ENCODE data around the gene PTBP2.

PTBP2 gene

DNA sequence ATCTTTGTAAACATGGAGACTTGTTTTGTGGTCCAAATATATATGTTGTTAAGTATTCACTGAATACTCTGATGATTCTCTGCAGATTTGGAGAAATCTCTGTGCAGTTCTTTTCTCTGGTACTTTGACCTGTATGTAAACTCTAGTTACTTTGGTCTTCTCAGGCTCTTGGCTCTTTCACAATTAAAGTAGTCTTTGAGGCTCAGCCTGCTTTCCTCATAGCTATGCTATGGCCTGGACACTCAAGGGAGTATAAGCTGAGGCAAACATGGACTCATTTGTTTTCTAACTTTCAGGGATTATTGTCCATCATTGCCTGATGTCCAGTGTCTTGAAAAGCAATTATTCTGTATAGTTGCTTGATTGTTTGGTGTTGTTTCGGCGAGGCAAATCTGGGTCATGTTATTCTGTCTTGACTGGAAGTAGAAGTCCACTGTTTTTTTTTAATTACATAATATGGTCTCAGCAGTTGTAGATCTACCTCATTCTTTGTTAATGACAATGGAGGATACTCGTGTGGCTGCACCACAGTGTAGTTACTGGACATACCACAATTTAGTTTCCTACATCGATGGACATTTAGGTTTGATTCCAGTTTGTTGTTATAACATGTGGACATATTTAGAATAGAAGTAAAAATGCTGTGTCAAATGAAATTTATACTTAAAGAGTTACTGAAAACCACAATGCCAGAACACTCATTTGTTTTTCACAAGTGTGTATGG is 9.2 kb downstream of the PTBP2 start:
- TF ChIP-seq, protein P1, sequence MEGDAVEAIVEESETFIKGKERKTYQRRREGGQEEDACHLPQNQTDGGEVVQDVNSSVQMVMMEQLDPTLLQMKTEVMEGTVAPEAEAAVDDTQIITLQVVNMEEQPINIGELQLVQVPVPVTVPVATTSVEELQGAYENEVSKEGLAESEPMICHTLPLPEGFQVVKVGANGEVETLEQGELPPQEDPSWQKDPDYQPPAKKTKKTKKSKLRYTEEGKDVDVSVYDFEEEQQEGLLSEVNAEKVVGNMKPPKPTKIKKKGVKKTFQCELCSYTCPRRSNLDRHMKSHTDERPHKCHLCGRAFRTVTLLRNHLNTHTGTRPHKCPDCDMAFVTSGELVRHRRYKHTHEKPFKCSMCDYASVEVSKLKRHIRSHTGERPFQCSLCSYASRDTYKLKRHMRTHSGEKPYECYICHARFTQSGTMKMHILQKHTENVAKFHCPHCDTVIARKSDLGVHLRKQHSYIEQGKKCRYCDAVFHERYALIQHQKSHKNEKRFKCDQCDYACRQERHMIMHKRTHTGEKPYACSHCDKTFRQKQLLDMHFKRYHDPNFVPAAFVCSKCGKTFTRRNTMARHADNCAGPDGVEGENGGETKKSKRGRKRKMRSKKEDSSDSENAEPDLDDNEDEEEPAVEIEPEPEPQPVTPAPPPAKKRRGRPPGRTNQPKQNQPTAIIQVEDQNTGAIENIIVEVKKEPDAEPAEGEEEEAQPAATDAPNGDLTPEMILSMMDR (IDR thresholded peaks at IDR 0.05; ENCODE audit: insufficient read depth, low read length, poor library complexity, severe bottlenecking): no peak
- H3K36me3 ChIP-seq (ENCODE audit: control insufficient read depth, insufficient read depth, low read length): no peaks in the 10 kb centered on the region; the same call in none of the 2 replicates
- no peaks in the 10 kb centered on the region for H3K27me3 ChIP-seq (replicated peaks; ENCODE audit: control insufficient read depth, insufficient read depth, low read length)
- no peak for DNase-seq (ENCODE audit: extremely low read depth, insufficient read length)
- no peak overlapping the region for H3K4me3 ChIP-seq (replicated peaks; ENCODE audit: low read depth, low read length)

DNA sequence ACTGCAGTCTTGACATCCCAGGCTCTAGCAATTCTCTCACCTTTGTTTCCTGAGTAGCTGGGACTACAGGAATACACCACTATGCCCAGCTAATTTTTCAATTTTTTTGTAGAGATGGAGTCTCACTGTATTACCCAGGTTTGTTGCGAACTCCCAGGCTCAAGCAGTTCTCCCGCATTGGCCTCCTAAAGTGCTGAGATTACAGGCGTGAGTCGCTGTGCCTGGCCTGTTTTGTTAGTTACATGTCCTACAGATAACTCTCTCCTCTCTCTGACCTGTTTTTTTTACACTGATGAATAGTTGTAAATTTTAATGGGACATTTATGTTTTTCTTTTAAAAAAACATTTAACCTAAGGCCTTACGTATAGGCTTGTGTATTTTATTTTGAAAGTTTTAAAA is 19.8 kb downstream of the PTBP2 start:
- H3K27me3 ChIP-seq (replicated peaks; ENCODE audit: control insufficient read depth, insufficient read depth, low read length): no peaks in the 10 kb centered on the region
- peaks cover 1% of the 10 kb centered on the region for H3K36me3 ChIP-seq (ENCODE audit: control insufficient read depth, insufficient read depth, low read length)
- TF ChIP-seq, protein P1 (IDR thresholded peaks at IDR 0.05; ENCODE audit: insufficient read depth, low read length, poor library complexity, severe bottlenecking): no peak
- DNase-seq (ENCODE audit: extremely low read depth, insufficient read length): no peak
- H3K4me3 ChIP-seq (replicated peaks; ENCODE audit: low read depth, low read length): no peak overlapping the region

DNA sequence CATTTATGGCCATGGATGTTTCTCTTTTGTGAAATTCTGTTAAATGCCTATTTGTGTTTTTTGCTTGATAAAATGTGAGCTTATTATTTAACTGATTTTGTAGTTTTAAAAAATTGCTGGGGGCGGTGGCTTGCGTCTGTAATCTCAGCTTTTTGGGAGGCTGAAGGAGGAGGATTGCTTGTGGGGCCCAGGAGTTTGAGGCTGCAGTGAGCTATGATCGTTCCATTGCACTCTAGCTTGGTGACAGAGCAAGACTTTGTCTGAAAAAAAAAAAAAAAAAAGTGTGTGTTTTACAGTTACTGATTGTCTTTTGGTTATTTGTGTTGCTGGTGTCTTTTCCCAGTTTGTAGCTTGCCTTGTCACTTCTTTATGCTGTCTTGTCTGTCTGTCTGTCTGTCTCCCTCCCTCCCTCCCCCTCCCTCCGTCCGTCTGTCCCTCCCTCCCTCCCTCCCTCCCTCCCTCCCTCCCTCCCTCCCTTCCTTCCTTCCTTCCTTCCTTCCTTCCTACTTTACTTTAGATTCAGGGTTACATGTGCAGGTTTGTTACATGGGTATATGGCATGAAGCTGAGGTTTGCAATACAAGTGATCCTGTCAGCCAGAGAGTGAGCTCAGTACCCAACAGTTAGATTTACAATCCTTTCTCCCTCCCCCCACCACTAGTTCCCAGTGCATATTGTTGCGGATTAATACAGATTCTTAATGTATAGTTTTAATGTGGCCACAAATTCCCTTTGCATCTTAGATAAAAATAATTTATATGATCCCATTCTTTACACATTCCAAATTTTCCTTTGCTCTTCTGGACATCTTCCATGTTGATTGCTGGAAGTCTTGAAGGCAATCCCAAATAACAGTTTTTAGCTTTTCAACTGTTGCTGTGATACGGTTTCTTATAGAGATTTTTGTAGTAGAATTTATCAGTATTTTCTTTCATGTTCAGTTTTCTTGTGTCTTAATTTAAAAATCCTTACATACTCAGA is 25.1 kb downstream of the PTBP2 start:
- no peak for DNase-seq (ENCODE audit: extremely low read depth, insufficient read length)
- Histone ChIP-seq H3K27me3 (replicated peaks; ENCODE audit: control insufficient read depth, insufficient read depth, low read length) (no peaks in the 10 kb centered on the region), H3K36me3 (ENCODE audit: control insufficient read depth, insufficient read depth, low read length) (no peaks in the 10 kb centered on the region), H3K4me3 (replicated peaks; ENCODE audit: low read depth, low read length) (no peak overlapping the region)
- TF ChIP-seq, protein P1 (IDR thresholded peaks at IDR 0.05; ENCODE audit: insufficient read depth, low read length, poor library complexity, severe bottlenecking): no peak

GRCh38 chr1:96747565-96747964 is 26.0 kb downstream of the PTBP2 start:
- Histone ChIP-seq H3K4me3 (replicated peaks; ENCODE audit: low read depth, low read length) (no peak overlapping the region), H3K27me3 (replicated peaks; ENCODE audit: control insufficient read depth, insufficient read depth, low read length) (no peaks in the 10 kb centered on the region), H3K36me3 (ENCODE audit: control insufficient read depth, insufficient read depth, low read length) (no peaks in the 10 kb centered on the region)
- TF ChIP-seq, protein P1 (IDR thresholded peaks at IDR 0.05; ENCODE audit: insufficient read depth, low read length, poor library complexity, severe bottlenecking): no peak
- DNase-seq (ENCODE audit: extremely low read depth, insufficient read length): no peak

DNA sequence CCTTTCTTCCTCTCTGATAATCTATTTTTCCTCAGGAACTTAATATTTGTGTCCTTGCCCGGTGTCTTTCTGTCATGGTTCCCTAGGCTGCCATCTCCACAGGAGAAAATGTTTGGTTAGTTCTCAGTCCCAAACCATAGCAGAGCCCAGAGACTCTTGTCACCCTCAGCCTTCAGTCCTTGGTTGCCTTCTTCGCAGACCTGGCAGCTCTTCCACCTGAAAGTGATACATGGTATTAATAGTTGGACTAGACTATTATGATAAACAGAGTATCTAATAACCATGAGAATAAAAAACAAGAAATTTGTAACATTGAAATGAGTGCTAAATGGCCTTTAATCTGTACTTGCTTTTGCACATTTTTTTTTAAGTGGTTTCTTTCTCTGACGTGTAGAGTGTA is 26.5 kb downstream of the PTBP2 start:
- TF ChIP-seq, protein P1 (IDR thresholded peaks at IDR 0.05; ENCODE audit: insufficient read depth, low read length, poor library complexity, severe bottlenecking): no peak
- Histone ChIP-seq H3K27me3 (replicated peaks; ENCODE audit: control insufficient read depth, insufficient read depth, low read length) (no peaks in the 10 kb centered on the region), H3K4me3 (replicated peaks; ENCODE audit: low read depth, low read length) (no peak overlapping the region), H3K36me3 (ENCODE audit: control insufficient read depth, insufficient read depth, low read length) (peaks cover 2% of the 10 kb centered on the region)
- DNase-seq (ENCODE audit: extremely low read depth, insufficient read length): no peak
